HG03565 (cell line): ENCODE measurements around the gene SPINK1.
"Not testable (repeated sequence)": the region's sequence is repeated elsewhere in the genome, so short reads cannot be mapped to it uniquely, and the experiment has no call there.

Experiments used
- ATAC-seq: cut with Tn5 transposase; IDR thresholded peaks from one replicate; pipeline ENCODE4 v1.9.1; 2021; ENCODE audit warnings: mild to moderate bottlenecking, moderate library complexity; ENCODE audit not compliant: unreplicated experiment

Gene SPINK1

GRCh38 chr5:147854894-147855773 lies 23.7 kb upstream of the SPINK1 start:
- no peak for ATAC-seq

DNA sequence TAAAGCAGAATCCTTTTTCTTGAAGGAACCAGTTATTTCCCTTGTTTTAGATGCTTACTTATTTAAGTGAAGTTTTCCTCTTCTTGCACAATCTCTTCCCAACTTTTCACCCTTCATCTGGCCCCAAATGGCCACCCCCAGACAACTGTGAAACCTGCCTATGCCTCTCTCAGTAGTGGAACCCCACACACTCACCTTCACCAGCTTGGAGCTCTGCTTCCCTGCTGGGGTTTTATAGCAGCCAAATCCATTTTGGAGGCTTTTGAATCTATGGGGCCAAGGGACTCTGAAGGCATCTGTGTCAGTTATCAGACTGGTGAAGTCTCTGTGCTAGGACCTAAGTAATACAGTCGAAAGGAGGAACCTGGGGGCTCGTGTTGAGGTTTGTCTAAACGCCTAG lies 22.9 kb upstream of the SPINK1 start:
- ATAC-seq = no peak

DNA sequence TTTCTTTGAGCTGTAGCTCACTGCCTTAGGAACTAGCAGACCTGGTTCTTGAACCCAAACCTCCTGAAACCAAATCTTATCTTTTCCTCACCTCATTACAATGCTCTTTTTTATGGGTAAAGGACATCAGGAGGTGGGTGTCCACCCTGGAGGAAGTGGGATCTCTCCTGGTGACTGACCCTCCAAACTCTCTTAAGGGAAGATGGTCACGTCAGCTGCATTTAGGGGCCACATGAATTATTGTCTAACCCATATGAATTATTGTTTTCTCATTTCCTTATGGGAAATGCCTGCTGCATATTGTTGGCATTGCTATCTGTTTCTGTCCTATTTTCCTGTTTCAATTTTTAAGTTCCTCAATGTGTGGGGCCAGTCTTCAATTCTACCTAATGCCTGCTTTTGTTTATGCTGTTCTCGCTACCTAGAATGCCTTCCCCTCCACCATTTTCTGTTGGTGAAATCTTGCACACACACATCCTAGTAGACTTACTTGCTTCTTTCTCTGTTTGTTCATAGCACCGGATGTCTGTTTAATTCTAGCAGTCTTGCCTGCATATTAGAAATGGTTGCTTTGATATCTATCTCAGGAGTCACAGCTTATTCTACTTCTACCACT lies 22.0 kb upstream of the SPINK1 start:
- ATAC-seq = no peak

DNA sequence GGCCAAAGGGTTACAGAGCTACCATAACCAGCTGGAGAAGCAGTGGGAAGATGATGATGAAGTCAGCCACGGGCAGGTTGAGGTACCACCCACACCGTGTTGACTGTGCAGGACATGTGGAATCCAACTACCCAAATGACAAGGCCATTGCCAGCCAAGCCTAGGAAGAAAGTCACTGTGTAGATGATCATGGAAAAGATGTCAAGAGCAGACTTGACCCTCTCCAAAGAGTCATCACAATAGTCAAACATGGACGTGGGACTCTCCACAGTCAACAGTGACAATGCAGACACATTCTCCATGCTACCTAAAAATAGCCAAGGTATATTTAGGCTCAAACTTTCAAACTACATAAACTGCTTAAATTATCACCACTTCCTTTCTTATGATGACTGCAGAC lies 20.9 kb upstream of the SPINK1 start:
- no peak for ATAC-seq

DNA sequence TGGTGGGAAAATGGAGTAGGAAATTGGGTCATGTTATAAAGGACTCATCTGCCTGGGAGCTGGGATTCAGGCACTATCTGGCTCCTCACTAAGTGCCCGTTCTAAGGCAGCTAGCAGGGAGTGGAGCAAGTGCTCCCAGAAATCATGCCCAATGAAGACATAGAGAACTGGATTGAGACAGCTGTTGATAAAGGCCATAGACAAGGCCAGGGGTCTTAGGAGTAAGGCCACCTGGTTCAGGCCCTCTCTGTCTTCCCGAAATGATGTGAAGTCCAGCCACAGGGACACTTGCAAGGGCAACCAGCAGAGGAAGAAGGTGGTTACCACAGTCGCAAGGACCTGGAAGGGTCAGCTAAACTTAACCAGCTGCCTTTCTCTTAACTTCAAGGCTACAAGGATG lies 20.1 kb upstream of the SPINK1 start:
- ATAC-seq = no peak

- no peak for ATAC-seq
Observed at GRCh38 chr5:147849226-147849625, 17.8 kb upstream of the SPINK1 start.

- no peak for ATAC-seq
Observed at GRCh38 chr5:147845618-147846017, 14.1 kb upstream of the SPINK1 start.

GRCh38 chr5:147844846-147845245 lies 13.4 kb upstream of the SPINK1 start:
- ATAC-seq = no peak

- no peak for ATAC-seq
Observed at GRCh38 chr5:147842869-147843268, 11.4 kb upstream of the SPINK1 start.

DNA sequence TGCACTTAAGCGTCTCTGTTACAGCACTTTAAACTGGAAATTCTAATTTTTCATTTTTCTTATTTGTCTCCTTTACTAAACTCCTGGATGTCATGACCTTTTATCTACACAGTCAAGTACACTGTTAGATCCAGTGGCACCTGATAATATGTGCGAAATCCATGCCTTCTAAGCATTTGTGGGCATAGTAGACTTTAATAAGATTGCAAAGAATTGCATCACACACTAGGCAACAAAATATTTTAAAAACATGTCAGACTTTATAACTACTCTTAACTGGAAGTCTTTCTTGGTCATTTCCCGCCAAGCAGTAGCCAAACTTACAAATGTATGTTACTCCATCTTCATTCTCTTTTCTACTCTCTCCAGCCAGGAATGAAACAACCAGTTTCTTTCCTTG lies 5.0 kb upstream of the SPINK1 start:
- ATAC-seq = no peak

GRCh38 chr5:147835386-147835798 lies 3.9 kb upstream of the SPINK1 start:
- ATAC-seq = no peak

- no peak for ATAC-seq
Observed at GRCh38 chr5:147832541-147832940, 1.1 kb upstream of the SPINK1 start.

- ATAC-seq = no peak
Observed at GRCh38 chr5:147830035-147830434, 1.4 kb downstream of the SPINK1 start.

- not testable (repeated sequence) for ATAC-seq
Observed at GRCh38 chr5:147827017-147827416, 4.5 kb downstream of the SPINK1 start.

DNA sequence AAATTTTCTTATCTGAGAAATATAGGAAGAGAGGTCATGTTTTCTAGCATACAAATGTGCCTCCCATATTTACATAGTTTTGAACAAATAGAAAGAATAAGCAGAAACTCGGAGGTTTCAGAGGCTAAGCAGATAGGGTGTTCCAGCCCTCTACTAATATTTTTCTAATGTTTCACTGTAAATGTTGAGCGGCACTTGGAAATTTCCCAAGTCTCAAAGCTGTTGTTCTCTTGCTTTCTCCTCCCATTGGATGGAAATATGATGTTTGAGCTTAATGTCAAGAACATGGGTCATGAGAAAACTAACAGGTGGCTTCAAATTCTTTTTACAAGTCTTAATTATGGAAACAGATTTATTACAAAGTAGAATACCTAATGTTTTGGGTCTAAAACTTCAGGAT lies 5.1 kb downstream of the SPINK1 start:
- no peak for ATAC-seq

GRCh38 chr5:147822686-147823491 lies 8.6 kb downstream of the SPINK1 start:
- peak; percentile 88 for ATAC-seq

DNA sequence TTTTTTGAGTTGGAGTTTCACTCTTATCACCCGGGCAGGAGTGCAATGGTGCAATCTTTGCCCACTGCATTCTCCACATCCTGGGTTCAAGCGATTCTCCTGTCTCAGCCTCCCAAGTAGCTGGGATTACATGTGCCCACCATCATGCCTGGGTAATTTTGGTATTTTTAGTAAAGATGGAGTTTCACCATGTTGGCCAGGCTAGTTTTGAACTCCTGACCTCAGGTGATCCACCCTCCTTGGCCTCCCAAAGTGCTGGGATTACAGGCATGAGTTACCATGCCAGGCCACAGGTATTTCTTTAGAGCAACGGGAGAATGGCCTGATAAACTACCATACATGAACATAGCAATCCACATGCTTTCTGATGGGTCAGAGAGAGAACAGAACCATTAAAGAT lies 9.2 kb downstream of the SPINK1 start:
- ATAC-seq = not testable (repeated sequence)

- no peak for ATAC-seq
Observed at GRCh38 chr5:147821766-147822165, 9.7 kb downstream of the SPINK1 start.

- ATAC-seq = no peak
Observed at GRCh38 chr5:147819261-147819770, 12.2 kb downstream of the SPINK1 start.

GRCh38 chr5:147818290-147818689 lies 13.2 kb downstream of the SPINK1 start:
- no peak for ATAC-seq

DNA sequence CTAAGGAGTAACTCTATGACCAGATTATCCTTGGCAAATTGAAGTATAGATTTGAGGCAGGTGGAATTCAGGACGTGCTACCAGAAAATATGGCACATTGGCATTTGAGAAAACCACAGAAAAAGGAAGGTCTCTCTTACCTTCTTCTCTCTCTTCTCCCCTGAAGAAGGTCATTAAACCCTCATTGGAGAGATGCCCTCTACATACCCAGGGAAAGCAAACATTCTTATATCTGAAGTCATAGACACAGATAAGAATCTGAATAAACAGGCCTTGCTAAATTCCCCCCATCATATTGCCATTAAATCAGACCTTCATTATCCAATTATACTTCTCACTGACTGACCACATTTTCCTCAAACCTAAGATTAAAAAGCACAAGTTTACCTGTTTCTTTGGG lies 17.8 kb downstream of the SPINK1 start:
- no peak for ATAC-seq
